Left renal cortex interstitium (tissue), 4 donors: ENCODE measurements around the gene TJP3. TPM values are rescaled to one million over a fixed set of nuclear protein-coding genes. Genes with fewer than 3 reads are reported as not detected.
"Not testable (repeated sequence)": the region's sequence is repeated elsewhere in the genome, so short reads cannot be mapped to it uniquely, and the experiment has no call there.

Source experiments
- DNase-seq, 4 donors: peaks; one replicate each; pipeline ENCODE4 v3.0.0-alpha.2; 2013; ENCODE audit warnings: low read depth in 4 of 4, low spot score in 2 of 4, missing footprints in 1 of 4
- polyA plus RNA-seq, 4 donors: library from polyadenylated mRNA; unstranded; fragments of 120-200 nt; gene quantifications; one replicate each; pipeline ENCODE4 v1.2.1, GENCODE V29; 2013; ENCODE audit not compliant: insufficient read length in 4 of 4

The TJP3 gene
- polyA plus RNA-seq, 4 donors = 8.6 to 16.0 (median 11.3) TPM

DNA sequence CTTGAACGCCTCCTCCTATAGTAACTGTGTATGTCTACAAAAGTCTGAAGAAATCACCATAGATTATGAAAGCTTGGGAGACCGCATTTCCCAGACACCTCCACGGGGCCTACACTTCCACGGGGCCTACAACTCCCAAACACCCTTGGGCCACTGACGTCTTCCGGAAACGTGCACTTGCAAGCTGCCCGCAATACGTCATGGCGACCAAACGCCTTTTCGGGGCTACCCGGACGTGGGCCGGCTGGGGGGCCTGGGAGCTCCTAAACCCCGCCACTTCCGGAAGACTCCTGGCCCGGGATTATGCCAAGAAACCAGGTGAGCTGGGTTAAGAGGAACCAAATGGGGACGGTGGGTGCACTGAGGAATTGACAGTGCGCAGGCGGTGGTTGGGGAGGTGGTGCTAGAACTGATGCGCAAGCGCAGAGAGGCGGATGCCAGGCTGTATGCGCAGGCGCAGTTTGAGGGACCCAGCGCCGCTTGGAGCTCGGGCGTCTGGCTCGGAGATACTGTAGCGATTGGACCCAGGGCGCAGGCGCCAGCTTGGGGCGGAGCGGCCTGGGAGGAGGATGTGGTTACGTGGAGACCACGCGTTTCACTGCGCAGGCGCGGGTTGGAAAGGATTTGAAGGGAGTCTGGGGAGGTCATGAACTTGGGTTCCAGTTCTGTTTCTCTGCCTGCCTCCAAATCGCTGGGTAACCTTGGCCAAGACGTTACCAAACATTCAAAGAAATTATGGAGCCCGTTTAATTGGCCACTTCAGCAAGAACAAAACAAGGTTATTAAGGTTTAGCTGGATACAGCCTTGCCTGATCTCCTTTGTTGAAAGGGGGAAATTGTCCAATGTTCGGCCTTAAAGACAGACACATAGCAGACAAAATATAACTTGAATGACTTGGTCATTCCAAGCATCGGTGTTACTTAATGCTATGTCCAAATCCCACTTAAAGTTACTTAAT lies 54.6 kb downstream of the TJP3 start, which contains the start of gene MRPL54:
Gene MRPL54, plus strand, starts transcription at position 182 of the 959 bp plus-strand sequence. Its CDS starts 19 bp downstream, at position 201.
- peak; percentile 99 to 100 (median 99) for DNase-seq

DNA sequence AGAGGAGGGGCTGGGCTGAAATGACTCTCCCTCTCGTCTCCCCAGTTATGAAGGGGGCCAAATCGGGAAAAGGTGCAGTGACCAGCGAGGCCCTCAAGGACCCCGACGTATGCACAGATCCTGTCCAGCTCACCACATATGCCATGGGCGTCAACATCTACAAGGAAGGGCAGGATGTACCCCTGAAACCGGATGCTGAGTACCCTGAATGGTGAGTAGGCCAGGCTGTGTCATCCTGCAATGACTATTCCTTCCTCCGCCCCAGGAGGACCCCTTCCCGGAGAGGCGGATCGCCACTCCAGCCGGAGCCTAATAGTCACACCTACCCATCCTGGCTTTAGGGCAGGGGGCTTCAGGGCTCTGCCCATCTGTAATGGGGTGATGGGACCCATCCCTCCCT lies 56.9 kb downstream of the TJP3 start:
- no peak for DNase-seq

DNA sequence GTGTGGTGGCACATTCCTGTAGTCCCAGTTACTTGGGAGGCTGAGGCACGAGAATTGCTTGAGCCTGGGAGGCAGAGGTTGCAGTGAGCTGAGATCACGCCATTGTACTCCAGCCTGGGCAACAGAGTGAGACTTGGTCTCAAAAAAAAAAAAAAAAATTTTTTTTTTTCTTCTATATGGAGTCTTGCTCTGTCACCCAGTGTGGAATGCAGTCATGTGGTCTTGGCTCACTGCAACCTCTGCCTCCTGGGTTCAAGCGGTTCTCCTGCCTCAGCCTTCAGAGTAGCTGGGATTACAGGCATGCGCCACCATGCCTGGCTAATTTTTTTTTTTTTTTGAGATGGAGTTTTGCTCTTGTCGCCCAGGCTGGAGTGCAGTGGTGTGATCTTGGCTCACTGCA lies 57.6 kb downstream of the TJP3 start:
- not testable (repeated sequence) for DNase-seq

DNA sequence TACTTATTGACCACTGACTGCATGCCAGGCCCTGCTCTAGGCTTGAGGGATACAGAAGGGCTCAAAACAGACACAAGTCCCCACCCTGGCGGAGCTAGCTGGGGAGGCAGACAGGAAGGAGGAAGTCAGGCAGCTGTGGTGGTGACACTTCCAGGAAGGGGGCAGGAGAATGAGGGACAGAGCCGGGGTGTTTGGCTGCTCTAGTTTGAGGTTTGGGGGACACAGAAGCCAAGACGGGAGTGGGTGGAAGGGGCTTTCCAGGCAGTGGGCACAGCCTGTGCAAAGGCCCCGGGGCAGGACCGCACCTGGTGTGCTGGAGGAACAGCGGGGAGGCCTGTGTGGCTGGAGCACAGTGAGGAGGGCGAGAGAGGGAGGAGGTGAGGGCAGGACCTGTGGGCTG lies 58.3 kb downstream of the TJP3 start:
- no peak for DNase-seq

DNA sequence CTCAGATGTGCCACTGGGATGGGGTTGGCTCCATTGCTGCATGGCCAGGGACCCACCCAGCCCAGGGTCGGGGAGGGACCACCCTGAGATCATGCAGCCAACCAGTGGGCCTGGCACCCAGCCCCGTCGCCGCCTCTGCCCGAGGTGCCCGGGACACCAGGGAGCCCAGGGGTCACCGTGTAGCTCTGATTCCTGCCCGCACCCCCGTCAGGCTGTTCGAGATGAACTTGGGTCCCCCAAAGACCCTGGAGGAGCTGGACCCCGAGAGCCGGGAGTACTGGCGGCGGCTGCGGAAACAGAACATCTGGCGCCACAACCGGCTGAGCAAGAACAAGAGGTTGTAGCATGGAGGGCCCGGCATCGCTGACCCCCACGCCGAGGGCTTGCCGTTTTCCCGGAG lies 58.9 kb downstream of the TJP3 start:
- DNase-seq = no peak

DNA sequence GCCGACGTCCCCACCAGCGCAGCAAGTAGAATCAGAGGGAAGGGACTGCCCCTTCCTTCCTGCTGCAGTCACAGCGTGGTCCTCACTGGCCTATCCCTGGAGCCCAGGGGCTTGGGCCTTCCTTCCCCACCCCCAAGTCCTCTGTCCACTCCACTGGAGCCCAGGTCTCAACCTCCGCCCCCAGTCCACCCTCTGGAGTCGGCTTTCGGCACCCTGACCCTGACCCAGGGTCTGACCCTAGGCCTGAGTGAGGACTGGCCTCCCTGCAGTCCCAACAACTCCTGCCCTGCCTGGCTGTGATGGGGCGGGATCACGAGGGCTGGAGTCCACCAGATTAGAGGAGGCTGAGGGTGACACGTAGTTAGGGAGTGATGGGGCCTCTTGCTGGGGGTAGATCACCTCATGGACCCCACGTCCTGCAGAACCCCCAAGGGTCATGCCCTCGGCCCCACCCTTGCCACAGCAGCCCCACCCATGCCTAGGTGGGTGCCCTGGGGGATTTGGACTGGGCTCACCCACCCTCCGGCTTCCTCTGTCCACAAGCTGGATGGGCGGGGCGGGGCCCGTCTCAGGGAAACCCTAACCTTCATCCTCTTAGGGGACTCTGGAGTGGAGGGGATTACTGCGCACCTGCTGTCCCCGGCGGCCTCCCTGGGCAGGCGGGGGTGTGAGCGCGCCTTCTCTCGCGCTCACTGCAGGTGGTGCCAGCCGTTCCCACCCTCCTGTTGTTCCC lies 60.0 kb downstream of the TJP3 start:
- no peak for DNase-seq

DNA sequence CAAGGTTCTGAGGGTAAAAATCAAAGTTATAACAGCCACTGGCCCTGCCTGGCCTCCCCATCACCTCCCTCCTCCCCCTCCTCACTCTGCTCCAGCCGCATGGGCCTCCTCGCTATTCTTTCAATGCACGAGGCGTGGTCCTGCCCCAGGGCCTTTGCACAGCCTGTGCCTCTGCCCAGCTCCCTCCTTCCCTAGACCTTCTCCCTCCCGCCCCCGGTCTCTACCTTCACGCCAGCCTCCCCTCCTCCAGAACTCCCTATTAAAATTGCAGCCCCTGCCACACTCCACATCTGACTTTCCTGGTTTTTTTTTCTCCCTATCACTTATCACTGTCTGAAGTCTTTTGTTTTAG lies 60.5 kb downstream of the TJP3 start:
- DNase-seq = no peak

DNA sequence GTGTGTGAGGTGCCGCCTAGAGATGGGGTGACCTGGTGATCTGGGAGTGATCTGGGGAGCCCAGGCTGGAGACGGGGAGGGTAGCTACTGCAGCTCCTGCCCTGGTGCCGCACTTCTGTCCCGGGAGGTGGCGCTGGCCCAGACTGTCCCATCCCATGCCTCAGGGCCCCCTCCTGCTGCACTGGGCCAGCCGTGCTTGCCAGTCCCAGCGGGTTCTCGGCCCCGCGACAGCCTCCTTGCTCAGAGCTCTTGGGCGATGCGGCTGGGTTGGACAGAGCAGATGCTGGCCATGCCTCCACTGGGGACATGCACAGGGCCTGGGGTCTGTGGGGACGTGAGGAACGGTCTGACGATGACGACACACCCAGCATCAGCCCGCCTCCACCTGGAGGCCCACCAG lies 61.3 kb downstream of the TJP3 start:
- DNase-seq = no peak

DNA sequence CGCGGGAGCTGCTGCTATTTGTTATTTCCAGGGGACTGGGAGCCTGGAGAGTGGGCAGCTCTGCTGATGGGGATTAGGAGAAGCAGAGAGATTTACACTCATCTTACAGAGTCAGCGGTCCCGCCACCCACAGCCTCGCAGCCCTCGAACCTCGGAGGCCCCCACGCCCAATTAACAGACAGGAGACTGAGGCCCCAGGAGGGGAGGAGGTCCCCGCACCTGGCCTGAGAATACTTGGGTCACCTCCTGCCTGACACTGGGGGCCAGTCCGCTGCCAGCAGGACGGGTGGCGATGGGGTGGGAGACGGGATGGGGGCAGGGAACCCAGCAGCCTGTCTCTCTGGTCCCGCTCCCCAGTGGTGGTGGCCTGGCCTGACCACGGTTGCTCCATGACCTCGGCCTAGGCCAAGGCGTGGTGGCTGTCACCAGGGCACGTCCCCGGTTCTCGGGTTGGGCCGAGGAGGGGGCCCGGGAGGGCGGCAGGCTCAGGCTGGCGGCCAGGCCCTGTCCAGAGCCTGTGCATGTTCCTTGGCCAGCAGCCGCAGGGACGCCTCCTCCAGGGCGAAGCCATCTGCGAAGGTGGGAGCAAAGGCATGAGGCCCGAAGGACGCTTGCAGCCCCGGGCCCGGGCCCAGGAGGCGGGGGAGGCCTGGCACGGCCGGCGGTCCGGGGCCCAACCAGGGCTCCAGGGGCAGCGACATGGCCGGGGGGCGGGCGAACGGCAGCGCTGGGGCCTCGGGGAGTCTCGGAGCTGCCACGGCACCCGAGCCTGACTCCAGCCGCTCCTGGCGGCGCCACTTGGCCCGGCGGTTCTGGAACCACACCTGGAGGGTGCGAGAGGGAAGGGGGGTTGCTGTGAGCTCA lies 62.2 kb downstream of the TJP3 start:
- no peak for DNase-seq

DNA sequence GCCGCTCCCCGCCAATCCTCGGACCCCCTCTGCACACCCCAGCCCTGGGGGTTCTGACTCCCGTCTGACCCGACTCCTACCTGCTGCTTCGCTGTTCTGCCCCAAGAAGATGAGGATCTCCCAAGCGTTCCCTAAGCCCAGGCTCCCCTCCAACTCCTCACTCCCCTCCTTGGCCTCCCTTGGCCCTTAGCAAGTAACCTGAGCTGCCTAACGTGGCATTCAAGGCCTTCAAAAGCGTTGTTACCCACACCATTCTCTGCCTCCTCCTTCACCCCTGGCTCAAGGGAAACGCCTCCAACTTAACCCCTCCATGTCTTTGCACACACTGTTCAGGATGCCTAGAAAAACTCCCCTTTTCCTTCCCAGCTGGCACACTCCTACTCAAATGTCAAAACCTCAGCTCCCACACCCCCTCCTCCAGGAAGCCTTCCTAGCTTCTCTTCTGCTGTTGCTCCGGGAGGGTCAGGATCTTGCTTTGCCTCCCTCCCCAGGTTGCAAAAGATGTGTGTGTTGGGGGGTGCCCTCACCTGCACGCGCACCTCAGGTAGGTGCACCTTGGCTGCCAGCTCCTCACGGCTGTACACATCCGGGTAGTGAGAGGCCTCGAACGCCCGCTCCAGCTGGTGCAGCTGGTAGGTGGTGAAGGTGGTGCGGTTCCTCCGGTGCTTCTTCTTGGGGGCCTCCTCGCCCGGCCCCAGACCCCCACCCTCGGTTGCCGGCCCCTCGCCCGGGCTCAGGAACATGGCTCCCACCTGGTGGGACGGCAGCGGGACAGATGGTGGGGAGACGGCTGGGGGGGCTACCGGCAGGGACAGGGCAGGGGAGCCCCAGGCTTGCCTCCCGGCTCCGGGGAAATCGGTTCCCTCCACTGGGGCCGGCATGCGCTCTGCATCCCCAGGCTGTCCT lies 63.1 kb downstream of the TJP3 start:
- no peak for DNase-seq

DNA sequence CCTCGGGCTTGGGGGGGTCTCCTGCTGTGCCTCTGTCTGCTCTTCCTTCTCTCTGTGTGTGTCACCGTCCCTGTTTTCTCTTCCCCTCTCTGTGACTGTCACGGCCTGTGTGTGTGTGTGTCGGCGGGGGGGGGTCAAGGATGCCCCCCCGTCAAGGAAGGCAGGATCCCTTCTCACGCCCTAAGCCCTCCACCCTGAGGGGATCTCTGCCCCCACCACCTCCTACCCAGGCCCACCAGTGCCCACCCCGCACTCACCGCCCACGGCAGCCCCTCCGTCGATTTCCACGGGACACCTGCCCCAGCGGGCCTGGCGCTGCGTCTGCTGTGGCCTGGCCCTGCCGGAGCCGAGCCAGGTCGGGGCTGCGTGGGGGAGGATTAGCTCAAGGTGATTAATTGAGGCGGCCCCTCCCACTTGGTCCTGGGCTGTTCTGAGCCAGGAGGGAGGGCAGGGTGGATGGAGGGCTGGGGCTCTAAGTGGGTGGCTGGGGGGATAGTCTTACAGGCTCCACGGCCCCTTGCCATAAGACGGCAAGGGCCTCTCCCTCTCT lies 63.8 kb downstream of the TJP3 start, which contains the start of gene RAX2:
Gene RAX2, minus strand, starts transcription at position 323 of the 550 bp plus-strand sequence. CDS start 486 bp downstream, outside the sequence.
- peak in 1 of 4 donors; percentile 19 for DNase-seq

DNA sequence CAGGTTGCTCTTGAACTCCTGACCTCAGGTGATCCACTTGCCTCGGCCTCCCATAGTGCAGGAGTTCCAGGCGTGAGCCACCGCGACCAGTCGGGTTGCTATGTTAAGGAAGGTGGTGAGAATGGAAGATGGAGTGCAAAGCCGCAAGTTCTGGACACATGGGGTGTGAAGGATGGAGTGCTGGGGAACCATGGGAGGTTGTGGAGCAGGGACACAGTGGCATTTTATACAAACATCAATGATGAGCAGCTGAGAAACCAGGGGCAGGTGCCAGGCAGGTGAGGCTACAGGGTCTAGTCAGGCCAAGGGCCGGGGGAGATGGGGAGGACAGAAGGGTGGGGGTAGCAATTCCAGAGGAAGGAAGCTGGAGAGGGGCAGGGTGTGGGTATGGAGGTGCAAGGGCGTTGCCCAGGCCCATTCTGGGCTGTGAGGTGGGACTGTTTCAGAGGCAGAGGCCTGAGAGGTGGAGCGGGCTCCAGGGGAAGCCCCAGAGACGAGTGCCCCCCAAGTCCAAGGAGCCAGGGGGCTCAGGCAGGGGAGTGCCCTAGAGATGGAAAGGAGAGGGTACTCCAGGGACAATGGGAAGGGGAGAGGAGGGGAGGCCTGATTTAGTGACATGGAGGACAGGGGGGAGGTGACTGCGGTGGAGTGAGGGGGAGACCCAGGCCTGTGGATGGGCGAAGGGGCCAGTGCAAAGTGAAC lies 65.8 kb downstream of the TJP3 start:
- no peak for DNase-seq

DNA sequence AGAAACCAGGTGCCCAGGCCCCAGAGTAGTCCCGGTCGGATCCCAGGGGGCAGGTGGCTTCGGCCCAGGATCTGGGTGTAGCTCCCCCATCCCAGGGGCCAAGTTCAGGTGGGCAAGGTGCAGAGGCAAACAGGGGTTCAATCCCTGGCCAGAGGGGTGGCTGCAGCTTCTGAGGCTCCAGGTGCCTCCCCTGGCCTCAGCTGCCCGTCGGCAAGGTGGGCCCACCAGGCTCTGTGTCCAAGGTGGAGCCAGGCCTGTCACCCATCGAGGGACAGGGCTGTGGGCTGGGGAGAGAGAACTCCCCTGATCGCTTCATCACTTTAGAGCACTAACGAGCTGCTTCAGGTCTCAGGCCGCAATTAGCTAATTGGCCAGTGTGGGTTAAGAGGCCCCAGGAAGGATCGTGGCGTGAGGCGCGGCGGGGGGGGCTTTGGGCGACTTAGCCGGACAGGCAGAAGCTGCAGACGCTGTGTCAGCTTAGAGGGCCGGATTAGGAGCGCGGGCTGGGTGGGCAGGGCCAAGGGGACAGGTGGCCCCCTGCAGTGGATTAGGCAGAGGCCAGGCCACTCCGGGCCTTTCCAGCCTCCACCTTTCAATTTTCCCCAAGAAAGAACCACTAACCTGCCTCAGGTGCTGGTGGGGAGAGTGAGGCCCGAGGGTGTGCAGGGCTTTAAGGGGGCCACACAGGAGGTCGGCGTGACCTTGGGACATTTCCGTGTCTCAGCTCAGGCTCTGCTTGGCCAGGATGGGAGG lies 66.6 kb downstream of the TJP3 start:
- no peak for DNase-seq

DNA sequence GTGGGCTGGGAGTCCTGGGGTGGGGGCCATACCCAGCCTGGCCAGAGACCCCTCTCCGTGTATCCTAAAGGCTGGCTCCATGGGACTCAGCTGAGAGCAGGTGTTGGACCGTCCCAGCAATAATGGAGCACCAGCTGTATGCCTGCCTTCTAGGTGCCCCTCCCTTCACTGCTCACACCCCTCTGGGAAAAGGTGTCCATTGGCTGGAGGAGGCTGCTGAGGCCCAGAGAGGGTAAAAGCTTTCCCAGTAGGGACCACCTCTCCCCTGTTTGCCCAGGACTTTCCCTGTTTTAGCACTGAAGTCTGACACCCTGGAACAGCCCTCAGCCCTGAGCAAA lies 67.2 kb downstream of the TJP3 start:
- no peak for DNase-seq

DNA sequence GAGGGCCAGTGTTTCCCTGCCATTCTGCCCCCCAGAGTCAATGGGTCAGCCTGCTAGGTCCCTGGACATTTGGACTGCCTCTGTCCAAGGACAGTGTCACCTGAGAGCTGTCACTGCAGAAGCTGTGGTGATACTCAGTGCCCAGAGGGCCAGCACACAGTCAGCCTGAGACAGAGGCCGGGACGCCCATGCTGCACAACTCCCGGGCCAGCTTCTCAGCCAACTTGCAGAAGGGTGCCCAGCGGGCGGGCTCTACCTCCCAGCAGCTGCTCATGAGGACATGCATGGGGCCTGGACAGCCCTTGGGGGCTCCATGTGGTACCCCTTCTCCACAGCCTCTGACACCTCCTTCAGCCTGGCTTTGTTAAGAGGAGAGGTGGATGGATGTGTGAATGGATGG lies 67.6 kb downstream of the TJP3 start:
- DNase-seq = no peak

DNA sequence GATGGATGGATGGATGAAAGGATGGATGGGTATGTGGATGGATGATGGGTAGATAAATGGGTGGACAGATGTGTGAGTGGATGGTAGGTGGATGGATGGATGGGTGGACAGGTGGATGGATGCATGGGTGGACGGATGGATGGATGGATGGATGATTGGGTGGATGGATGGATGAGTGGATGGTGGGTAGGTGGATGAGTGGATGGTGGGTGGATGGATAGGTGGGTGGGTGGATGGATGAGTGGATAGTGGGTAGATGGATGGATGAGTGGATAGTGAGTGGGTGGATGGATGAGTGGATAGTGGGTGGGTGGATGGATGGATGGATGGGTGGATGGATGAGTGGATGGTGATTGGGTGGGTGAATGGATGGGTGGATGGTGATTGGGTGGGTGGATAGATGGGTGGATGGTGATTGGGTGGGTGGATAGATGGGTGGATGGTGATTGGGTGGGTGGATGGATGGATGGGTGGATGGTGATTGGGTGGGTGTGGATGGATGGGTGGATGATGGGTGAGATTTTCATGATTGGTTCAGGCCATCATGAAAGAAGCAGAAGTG lies 68.4 kb downstream of the TJP3 start:
- DNase-seq = no peak

DNA sequence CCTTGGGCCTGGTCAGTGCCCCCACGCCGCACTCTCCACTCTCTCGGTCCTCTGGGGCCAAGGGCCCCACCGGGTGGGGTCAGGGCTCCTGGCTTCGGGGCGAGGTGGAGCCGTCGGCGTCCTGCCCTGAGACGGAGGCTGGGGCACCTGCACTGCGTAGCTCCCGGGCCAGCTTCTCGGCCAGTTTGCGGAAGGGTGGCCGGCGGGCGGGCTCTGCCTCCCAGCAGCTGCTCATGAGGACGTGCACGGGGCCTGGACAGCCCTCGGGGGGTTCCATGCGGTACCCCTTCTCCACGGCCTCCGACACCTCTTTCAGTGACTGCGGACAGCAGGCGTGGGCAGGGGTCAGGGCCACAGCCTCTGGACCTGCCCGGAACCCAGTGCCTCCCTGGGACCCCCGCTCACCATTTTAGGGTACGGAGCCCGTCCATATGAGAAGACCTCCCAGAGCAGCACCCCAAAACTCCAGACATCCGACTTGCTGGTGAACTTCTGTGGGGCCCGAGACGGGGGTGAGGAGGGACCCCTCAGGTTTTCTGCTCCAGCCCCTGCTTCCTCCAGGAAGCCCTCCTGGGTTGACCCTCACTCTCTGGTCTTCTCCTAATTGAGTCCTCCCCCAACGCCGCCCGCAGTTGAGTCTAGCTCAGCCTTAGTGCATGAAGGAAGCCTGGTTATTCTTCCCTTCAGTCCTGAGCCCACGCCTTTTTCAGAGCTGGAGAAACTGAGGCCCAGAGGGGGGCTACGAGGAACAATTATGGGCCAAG lies 70.1 kb downstream of the TJP3 start:
- DNase-seq = no peak
